GM18498 (cell line): ENCODE measurements around the gene FGF9.

Experiments
- ATAC-seq: cut with Tn5 transposase; IDR thresholded peaks from one replicate; pipeline ENCODE4 v1.9.1; 2021; ENCODE audit warnings: mild to moderate bottlenecking, moderate library complexity; ENCODE audit not compliant: unreplicated experiment

The FGF9 gene

DNA sequence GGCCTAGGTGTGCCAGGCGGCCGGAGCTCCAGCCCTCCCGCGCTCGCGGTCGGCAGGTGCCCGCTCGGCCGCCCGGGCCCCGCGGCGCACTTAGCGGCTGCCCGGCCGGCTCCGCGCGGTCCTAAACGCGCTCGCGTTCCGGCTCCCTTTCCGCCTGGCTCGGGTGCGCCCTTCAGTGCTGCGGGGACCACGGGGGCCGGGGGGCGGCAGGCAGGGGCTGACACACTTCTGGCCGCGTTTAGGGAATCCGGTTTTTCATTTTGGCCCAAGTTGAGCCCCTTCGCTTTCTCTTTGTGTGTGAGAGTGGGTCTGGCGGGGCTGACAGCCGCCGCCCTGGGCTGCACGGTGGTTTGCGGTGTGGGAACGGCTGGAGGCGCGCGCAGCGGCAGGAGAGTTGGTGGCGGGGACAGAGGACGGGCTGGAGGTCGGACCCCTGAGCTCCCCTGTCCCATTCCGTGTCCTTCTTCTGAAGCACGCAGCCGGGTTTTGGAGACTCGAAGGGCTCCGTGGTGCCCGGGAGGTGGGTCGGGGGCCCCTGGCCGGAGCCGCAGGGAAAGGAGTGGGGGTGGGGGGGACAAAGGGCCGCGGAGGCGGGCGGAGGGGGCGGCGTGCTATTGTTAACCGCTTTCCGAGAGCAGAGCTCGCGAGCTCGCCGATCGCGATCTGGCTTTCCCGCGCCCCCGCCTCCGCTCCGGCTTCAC is 3.1 kb downstream of the FGF9 start:
- ATAC-seq: peak; percentile 46

DNA sequence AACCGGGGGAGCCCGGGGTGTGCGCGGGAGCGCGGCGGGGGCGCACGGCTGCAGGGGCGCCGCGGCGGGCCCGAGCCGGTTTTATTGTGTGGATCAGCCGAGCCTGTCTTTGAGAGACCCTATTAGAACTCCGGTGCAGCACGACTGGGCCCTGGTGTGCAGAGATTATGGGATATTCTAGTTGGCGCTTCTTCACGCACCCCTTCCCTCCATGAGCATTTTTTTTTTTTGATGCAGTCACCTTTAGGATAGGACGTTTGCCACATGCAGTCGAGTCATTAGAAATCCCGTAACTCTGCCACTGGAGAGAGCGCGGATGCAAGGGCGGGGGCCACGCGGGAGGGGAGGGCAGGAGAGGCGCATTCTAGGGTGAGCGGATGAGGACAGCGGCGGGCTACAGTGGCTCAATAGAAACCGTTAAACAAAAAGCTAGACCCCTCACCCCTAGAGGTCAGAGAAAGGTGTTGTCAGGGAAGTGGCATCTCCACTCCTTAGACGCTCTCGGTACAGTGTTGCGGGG is 3.7 kb downstream of the FGF9 start:
- ATAC-seq: no peak

DNA sequence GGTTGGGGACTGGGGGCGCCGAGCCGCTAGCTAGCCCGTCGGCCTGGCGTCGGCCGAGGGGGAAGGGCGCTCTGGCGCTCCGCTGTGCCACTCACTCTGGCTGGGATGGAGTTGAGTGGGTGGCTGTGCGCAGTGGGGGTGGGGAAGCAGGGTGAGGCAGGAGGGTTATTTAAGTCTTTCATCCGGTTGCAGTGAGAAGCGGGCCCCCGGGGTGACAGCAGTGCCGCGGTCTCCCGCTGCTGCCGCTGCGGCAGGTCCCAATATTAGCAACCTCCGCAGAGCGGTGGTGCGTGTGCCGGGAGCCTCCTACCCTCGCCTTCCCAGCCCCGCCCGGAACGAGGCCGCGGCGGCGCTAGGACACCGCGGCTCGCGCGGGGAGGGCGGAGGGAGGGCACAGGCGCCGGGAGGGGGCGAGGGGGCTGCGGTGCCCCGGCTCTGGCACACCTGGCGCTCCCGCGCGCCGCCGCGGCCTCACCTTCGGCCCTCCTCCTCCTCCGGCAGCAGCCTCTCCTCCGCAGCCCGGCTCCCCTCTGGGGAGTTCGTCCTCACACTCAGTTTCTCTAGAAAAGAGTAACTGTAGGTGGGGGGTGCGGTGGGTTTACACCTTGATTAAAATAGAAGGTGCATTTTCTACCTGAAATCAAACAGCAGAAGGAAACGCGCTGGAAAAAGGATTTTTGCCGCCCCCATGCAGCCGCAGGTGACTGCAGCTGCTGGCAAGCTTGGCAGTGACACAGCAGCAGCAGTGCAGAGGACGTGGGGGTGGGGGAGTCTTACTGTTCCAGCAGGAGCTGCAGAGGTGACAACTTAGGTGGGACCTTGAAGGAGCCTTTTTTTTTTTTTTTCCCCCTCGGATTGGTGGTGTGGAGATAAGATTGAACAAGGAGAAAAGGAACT is 4.5 kb downstream of the FGF9 start:
- ATAC-seq: no peak

DNA sequence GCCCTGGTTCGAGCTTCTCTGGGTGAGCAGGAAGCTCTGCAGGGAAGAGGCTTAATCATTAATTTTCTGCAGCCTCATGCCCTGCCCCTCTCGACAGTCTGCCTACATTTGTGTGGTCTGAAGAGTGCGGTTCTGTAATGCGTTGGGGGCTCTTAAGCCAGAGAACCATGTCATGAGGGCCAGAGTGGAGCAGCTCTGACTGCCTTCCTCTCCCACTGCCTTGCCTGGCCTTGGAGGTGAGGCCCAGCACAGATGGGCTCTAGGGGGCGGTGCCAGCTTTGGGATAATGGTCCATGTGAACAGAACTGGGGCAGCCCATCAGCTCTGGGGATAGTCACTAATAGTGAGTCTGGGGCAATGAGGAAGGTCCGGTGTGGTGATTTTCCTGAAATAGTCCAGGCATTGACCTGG is 5.7 kb downstream of the FGF9 start:
- ATAC-seq: no peak

DNA sequence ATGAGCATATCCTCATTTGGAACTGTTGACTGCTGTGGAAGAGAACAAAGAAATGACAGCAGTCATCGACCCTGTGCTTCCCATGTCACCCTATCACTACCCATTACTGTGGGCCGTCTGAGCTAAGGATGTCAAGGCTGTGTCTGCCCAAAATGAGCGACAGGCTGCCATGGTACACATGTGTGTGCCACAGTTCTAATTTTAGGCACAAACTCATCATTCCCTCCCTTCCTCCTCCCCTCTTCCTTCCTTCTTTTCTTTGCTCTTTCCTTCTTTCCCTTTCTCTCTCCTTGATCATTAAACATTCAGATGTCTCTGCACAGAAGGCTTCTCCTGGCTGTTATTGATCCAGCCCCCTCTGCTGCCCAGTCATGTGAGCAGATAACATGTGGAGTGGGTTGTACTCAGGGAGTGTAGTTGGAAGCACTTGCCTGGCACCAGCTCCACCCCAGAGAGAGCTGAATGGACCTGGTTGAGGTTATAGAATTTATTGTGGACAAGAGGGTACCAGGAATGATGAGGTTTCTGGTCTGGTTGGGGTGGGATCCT is 6.3 kb downstream of the FGF9 start:
- ATAC-seq: no peak

DNA sequence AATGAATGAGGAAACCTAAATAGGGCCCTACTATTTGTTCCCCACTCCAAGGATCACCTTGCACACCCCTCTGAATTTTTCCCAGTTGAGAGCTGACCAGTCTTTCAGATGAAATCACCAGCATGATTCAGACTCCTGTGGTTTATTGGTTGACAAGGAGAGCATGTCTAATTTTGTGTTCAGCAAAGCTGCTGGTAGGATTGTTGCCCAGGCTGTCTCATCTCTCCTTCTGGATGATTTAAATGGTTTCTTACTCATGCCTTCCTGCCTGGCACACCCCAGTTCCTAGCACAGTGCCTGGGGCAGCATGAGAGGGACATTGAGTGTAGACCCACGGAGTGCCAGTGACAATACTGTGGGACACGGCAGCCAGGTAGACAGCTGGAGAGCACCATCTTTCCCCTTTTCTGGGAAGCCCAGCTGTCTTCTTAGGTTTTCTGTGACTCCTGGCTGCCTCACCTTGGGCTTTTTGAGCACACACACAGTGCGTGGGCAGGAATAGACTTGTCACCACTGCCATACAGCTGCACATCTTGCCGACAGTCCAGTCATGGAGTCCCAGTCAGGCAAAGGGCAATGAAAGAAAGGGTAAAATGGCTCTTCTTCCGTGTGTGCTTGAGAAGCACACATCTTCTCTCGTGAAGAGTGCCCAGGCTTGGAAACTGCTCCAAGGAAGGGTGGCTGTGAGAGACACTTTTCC is 12.3 kb downstream of the FGF9 start:
- no peak for ATAC-seq

DNA sequence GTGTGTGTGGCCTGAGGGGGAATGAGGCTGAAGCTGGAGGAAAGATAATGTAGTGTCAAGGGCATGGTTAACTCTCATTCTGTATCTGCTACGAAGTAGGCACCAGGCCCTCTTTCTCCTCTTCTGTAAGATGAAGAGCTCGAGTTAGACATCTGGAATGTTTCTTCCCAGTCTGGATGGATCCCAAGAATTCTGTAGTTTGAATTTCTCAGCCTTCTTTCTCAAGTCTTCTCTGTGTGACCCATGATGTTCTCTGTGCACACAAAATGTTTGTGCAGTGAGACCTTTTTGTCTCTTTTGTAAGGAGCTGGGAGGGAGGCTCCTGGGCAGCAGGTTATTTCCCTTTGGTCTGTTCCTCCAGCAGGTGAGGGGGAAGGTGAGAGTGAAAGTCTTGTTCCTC is 13.7 kb downstream of the FGF9 start:
- ATAC-seq: no peak

DNA sequence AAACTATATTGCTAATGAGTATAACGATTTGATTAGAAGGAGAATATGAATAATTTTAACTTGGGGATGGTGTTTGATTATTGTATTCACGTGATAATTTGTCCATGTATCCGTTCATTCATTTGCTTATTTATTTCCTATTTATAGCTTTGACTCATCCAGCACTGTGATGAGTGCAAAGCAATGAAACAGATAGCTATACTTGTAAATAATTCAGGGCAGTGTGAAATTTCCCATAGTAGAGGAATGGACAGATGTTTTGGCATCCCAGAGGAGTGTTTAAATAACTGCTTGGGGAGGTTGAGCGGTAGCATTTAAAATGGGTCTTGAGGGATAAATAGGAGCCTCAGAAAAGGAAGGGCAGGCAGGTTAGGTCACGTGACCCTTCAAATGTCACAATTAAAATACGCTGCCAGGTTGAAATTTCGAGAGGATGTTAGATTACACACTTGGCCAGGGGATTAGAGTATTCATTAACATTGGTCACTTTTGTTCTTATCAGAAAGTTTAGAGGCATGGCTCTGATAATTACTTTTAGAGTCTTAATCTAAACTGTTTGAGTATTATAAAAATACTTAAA is 14.7 kb downstream of the FGF9 start:
- ATAC-seq: no peak

DNA sequence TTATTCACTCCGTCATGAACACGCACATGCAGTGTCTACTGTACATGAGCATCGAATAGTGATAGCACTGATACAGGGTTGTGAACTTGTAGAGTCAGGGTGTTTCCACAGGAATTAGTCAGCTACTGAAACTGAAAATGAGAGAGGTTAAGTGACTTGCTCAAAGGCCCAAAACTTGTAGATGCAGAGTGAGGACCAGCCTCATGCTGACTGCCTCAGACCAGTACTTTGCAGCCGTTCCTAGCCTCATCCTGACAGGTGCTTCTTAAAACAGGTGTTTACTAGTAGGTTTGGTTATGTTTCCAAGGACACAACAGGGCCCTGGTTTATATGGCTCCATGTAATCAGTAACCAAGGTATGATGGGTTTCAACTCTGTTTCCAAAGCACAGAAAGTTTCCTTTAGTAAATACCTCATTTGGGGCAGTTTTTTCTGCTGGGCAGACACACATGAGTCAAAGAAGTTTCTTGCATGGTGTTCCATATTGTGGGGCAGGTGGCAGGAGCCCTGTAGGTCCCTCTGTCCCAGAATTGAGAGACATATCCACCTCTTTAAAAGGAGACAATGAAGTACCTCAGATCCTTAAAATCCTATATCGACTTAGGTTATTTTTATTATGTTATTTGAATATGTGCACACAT is 16.0 kb downstream of the FGF9 start:
- ATAC-seq: peak; percentile 96

DNA sequence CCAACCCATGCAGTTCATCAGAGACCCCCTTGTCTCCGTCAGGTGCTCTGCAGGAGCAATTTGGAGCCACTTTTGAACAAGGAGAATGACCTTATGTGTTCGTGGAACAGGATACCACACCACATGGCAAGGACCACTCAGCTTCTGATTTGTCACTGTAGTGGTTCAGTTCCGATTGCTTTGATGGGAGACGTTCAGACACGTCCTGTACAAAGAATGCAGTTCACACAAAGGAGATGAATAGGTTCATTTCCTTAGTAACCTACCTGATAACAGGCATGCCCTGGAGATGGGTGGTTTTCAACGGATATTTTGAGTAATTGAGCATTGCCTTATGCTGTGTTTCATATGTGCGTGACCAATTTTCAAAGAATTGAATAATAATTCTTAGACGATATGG is 17.2 kb downstream of the FGF9 start:
- ATAC-seq: no peak

DNA sequence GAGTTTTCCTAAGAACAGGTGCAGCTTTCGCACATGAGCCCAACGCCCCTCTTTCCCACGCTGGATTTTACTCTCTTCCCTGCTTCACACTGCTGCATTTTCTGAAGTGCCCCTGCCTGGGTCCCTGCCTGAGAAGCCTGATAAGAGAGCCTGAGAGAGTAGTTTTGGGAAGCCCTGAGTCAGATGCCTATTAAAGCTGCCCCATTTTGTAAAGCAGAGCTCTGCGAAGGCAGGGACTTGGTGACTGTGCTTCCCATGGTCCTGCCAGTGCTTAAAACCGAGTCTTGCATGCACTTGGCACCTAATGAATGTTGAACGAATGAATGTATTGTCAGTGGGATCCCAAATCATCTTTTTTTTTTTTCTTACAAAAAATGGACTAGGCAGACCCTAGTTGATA is 18.2 kb downstream of the FGF9 start:
- ATAC-seq: no peak

DNA sequence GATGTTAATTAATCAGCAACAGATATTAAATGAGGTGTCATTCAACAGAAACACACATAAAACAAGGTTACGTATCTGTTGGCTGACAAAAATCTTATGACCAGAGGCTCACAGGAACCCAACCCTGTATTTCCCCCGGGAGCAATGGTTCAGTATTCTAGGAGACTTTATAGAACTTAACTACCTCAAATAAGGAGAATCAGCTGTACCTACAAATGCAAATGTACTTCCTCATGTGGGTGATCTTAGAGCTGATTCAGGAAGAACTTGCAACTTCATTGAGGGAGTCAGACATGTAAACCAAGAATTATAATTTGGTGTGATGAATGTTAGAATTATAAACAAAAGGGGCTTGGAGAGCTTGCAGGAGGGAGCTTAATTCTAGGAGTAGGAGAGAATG is 20.1 kb downstream of the FGF9 start:
- no peak for ATAC-seq

DNA sequence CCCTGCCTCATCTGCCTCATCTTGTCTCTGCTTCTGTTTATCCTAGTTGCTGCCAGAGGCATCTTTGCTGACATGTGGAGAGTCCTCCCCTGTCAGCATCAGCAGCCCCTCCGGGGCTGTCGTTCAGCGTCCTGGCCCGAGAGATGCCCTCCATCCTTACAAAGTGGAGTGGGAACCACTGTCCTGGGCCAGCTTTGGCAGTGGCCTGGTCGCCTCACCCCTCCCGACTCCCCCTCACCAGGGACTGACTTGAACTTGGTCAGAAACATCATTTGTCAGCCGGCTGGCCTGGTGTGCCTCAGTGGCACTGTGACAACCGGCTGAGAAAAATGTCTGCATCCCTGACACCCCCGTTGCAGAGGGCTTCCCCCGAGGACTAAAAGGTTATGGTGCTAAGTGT is 20.6 kb downstream of the FGF9 start:
- no peak for ATAC-seq

DNA sequence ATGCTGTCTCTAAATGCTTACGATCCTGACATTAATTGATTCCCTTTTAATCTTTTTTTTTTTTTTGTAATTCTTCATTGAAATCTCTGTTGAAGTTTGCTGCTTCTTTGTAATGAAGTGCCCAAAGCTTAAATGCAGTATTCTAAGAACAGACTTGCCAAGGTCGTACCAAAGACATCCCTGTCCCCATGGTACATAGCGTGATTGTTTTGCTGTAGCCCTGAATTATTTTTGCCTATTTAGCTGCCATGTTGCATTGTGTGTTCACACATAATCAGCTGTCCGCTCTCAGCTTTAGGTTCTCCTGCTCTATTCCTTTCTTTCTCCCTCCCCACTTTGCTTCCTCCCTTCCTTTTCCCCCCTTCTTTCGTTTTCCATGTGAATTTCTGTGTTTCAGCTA is 21.1 kb downstream of the FGF9 start:
- no peak for ATAC-seq

DNA sequence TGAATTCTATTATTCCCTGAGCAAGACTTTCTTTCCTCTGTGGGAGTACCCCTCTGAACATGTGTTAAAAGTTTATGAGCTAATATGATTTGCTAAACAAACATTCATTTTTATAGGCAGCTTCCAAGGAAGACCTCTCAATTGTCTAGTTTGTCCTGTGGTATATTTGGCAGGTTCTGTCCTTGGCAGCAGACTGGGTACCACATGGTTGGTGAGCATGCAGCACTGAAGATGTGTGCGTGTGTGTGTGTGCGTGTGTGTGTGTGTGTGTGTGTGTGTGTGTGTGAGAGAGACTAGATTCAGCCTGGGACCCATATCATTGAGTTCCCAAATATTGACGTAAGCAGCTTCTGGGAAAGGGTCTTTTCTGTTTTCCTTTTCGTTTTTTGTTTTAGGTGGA is 24.0 kb downstream of the FGF9 start:
- ATAC-seq: no peak

DNA sequence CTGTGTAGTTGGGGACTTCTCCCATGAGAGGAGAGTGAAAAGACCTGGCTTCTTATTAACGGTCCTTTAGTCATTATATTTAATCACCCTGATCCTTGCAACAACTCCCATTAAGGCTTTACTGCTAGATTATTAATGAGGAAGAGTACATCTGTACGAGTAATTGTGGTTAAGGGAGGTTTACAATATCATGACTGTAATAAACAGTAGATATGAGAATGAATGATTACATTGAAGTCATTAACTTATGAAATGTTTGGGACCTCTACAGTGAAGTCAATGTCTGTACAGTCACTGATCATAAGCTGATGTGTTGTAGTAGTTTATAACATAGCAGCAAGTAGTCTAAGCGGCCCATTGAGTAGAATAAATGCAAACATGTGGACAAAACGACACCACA is 24.7 kb downstream of the FGF9 start:
- ATAC-seq: no peak

DNA sequence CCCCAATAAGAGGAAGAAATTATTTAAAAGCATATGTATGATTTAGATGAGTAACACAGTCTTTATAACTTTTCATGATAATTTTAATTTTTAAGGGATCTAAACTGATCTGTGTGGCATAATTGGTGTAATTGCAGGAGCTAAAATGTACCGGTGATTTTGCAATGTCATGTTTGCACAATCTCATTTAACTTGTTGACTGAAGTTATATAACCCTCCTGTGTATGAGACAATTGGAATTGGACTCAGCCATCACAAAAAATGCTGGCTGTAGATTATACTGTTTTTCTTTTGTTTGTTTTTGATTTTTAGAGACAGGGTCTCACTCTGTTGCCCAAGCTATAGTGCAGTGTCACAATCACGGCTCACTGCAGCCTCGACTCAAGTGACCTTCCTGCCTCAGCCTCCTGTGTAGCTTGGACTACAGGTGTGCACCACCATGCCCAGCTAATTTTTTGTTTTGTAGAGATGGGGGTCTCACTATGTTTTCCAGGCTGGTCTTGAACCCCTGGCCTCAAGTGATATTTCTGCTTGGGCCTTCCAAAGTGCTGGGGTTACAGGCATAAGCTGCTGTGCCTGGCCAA is 26.1 kb downstream of the FGF9 start:
- ATAC-seq: no peak

DNA sequence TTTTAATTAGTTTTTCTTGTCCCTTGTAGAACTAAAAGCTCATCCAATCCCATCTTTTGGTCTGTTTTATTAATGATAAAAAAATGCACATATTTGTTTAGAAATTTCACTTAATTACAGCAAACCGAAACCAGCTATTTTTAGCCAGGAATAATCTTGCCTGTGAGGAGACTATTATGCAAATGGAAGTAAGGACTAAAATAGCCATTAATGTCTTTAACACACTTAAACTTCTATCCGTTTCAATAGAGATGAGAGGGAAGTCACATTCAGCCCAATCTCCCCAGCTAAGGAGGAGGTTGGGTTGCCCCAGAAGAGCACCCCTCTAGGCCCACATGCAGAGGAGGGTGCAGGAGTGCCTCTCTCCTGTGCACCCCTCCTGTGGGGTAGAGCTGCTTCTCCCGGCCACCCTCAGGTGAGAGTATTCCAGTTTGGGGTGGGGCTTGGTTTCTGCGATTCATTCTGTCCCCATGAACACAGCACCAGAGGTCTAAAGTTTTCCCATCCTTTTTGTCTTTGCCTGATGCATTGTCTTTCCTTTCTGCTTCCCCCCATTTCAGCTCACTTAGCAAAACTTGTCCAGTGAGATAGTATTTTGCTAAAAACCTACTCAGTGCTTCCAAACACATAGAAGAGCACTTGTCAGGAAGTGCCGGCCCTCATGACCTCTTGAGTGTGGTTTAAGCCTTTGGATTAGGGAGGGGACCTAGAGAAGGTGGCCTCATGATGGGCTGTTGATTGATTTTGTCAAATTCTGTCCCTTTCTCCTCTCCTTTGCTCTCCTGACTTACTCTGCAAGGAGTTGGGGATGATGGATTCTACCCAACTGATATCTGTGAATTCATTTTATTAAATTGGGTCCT is 28.2 kb downstream of the FGF9 start:
- ATAC-seq: no peak

DNA sequence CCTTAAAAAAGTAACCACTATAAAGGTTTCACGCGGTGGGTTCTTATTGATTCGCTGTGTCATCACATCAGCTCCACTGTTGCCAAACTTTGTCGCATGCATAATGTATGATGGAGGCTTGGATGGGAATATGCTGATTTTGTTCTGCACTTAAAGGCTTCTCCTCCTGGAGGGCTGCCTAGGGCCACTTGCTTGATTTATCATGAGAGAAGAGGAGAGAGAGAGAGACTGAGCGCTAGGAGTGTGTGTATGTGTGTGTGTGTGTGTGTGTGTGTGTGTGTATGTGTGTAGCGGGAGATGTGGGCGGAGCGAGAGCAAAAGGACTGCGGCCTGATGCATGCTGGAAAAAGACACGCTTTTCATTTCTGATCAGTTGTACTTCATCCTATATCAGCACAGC is 30.6 kb downstream of the FGF9 start:
- ATAC-seq: no peak
